H1 (cell line): ENCODE data around the gene RNASET2. TPM values are rescaled to one million over a fixed set of nuclear protein-coding genes. Genes with fewer than 3 reads are reported as not detected.

Experiments used
- CTCF ChIA-PET: fragments of 300-600 bp; sonication (Branson Sonifier 250); formaldehyde crosslinking; loops from one replicate; lab custom pipeline; 2021; ENCODE audit not compliant: partially characterized antibody; lab: Charles Lee
- POLR2A ChIA-PET: fragments of 300-600 bp; sonication (Branson Sonifier 250); formaldehyde crosslinking; loops from one replicate; lab custom pipeline; 2021; ENCODE audit warnings: inconsistent platforms; ENCODE audit not compliant: partially characterized antibody; lab: Charles Lee
- DNase-seq, 2 experiments: peaks; one replicate each; pipeline versions ENCODE4 v3.0.0 to v3.0.0-alpha.2; 2010 to 2022; ENCODE audit warnings: low spot score in 2 of 2, low read depth in 1 of 2, mixed read lengths in 1 of 2
- FAIRE-seq: peaks from 2 replicates; lab custom pipeline; 2011; peaks lifted over from hg19 to GRCh38; lab: Jason Lieb, UNC
- H2AFZ ChIP-seq: 2 replicates; pipeline ENCODE4 v1.8.1; 2012; ENCODE audit warnings: low read length, inconsistent platforms
- H2AK5ac ChIP-seq: 2 replicates; pipeline ENCODE4 v1.6.1; 2013; ENCODE audit warnings: low read depth, low read length
- H2BK120ac ChIP-seq: replicated peaks from 2 replicates; pipeline ENCODE3; 2013; ENCODE audit warnings: low read depth, low read length, inconsistent platforms
- H2BK12ac ChIP-seq: 2 replicates; pipeline ENCODE4 v1.6.1; 2013; ENCODE audit warnings: low read depth, low read length
- H2BK15ac ChIP-seq: 2 replicates; pipeline ENCODE4 v1.6.1; 2013; ENCODE audit warnings: low read length
- H2BK20ac ChIP-seq: 2 replicates; pipeline ENCODE4 v1.6.1; 2013; ENCODE audit warnings: low read length
- H2BK5ac ChIP-seq: 2 replicates; pipeline ENCODE4 v1.6.1; 2013; ENCODE audit warnings: low read depth, low read length
- H3K14ac ChIP-seq: 2 replicates; pipeline ENCODE4 v1.6.1; 2013; ENCODE audit warnings: inconsistent platforms; ENCODE audit not compliant: insufficient read length
- H3K18ac ChIP-seq: 2 replicates; pipeline ENCODE4 v1.6.1; 2013; ENCODE audit warnings: low read length; ENCODE audit errors: extremely low read depth
- H3K23ac ChIP-seq: 2 replicates; pipeline ENCODE4 v1.6.1; 2013; ENCODE audit warnings: inconsistent platforms; ENCODE audit not compliant: insufficient read length
- H3K23me2 ChIP-seq: 2 replicates; pipeline ENCODE4 v1.6.1; 2013; ENCODE audit warnings: low read depth, low read length
- H3K27ac ChIP-seq: 2 replicates; pipeline ENCODE4 v1.6.1; 2011; ENCODE audit warnings: low read depth, low read length, inconsistent platforms
- H3K27me3 ChIP-seq, 4 experiments: replicated peaks in 1 of 4; 1 replicate in 1 of 4; 2 replicates in 3 of 4; pipeline versions ENCODE4 v1.6.1 to v1.8.1; 2011 to 2013; ENCODE audit warnings: low read length in 3 of 4, mild to moderate bottlenecking in 3 of 4, inconsistent platforms in 2 of 4, mixed read lengths in 2 of 4, moderate library complexity in 1 of 4; ENCODE audit not compliant: control insufficient read depth in 3 of 4, insufficient read depth in 3 of 4; ENCODE audit errors: extremely low read depth in 1 of 4
- H3K36me3 ChIP-seq, 4 experiments: 2 replicates each; pipeline versions ENCODE4 v1.6.1 to v1.8.1; 2011 to 2013; ENCODE audit warnings: mild to moderate bottlenecking in 4 of 4, low read length in 3 of 4, moderate library complexity in 2 of 4, control low read depth in 1 of 4, inconsistent platforms in 1 of 4; ENCODE audit not compliant: insufficient read depth in 4 of 4, control insufficient read depth in 2 of 4
- H3K4ac ChIP-seq: replicated peaks from 2 replicates; pipeline ENCODE3; 2013; ENCODE audit warnings: low read length, low read depth, mixed read lengths, inconsistent platforms; ENCODE audit not compliant: insufficient read length
- H3K4me1 ChIP-seq, 4 experiments: replicated peaks in 1 of 4; 1 replicate in 1 of 4; 2 replicates in 3 of 4; pipeline versions ENCODE4 v1.6.1 to v1.8.1; 2011 to 2013; ENCODE audit warnings: low read length in 3 of 4, inconsistent platforms in 2 of 4, mixed read lengths in 1 of 4; ENCODE audit not compliant: insufficient read depth in 4 of 4, control insufficient read depth in 3 of 4
- H3K4me2 ChIP-seq, 2 experiments: 2 replicates each; pipeline versions ENCODE4 v1.6.1 to v1.8.1; 2011 to 2013; ENCODE audit warnings: low read depth in 2 of 2, low read length in 2 of 2, control low read depth in 1 of 2, inconsistent platforms in 1 of 2, mild to moderate bottlenecking in 1 of 2; ENCODE audit not compliant: insufficient read depth in 1 of 2
- H3K4me3 ChIP-seq, 4 experiments: fragments of 200-600, 300-600 bp in 1 of 4; sonication (generic), shearing (Covaris generic), sonication (Bioruptor Twin) in 1 of 4; 2 replicates each; pipeline versions ENCODE4 v1.5.1 to v1.8.1; 2011 to 2016; ENCODE audit warnings: low read length in 4 of 4, low read depth in 3 of 4, control low read depth in 2 of 4, inconsistent platforms in 2 of 4, mild to moderate bottlenecking in 2 of 4, mixed read lengths in 1 of 4, moderate library complexity in 1 of 4; ENCODE audit not compliant: insufficient read depth in 2 of 4; ENCODE audit errors: extremely low read depth in 1 of 4
- H3K56ac ChIP-seq: replicated peaks from 2 replicates; pipeline ENCODE3; 2013; ENCODE audit warnings: low read depth, mild to moderate bottlenecking, mixed read lengths, low read length, inconsistent platforms; ENCODE audit not compliant: insufficient read length
- H3K79me1 ChIP-seq: 2 replicates; pipeline ENCODE4 v1.6.1; 2013; ENCODE audit warnings: low read depth, low read length, control low read depth
- H3K79me2 ChIP-seq, 2 experiments: 2 replicates each; pipeline versions ENCODE4 v1.6.1 to v1.8.1; 2012 to 2013; ENCODE audit warnings: low read length in 2 of 2, mild to moderate bottlenecking in 2 of 2, inconsistent platforms in 1 of 2; ENCODE audit not compliant: insufficient read depth in 2 of 2, control insufficient read depth in 1 of 2
- H3K9ac ChIP-seq, 4 experiments: replicated peaks in 1 of 4; 1 replicate in 1 of 4; 2 replicates in 3 of 4; pipeline versions ENCODE4 v1.6.1 to v1.8.1; 2011 to 2013; ENCODE audit warnings: low read depth in 3 of 4, low read length in 3 of 4, control low read depth in 2 of 4, mild to moderate bottlenecking in 2 of 4, moderate library complexity in 2 of 4, inconsistent platforms in 1 of 4; ENCODE audit errors: extremely low read depth in 1 of 4
- H3K9me3 ChIP-seq, 2 experiments: 2 replicates each; pipeline versions ENCODE4 v1.6.1 to v1.8.1; 2012 to 2013; ENCODE audit warnings: mild to moderate bottlenecking in 2 of 2, moderate library complexity in 2 of 2, control low read depth in 1 of 2, inconsistent platforms in 1 of 2, low read depth in 1 of 2, low read length in 1 of 2, mixed read lengths in 1 of 2; ENCODE audit not compliant: insufficient read depth in 2 of 2
- H4K20me1 ChIP-seq, 2 experiments: replicated peaks in 1 of 2; 2 replicates each; pipeline versions ENCODE3 to v1.8.1; 2011 to 2013; ENCODE audit warnings: inconsistent platforms in 2 of 2, low read length in 2 of 2, mild to moderate bottlenecking in 1 of 2; ENCODE audit not compliant: insufficient read depth in 2 of 2, control insufficient read depth in 1 of 2
- H4K5ac ChIP-seq: 2 replicates; pipeline ENCODE4 v1.6.1; 2013; ENCODE audit warnings: low read length, low read depth, mixed read lengths, inconsistent platforms; ENCODE audit not compliant: insufficient read length
- H4K8ac ChIP-seq: 2 replicates; pipeline ENCODE4 v1.8.0; 2013; ENCODE audit warnings: mild to moderate bottlenecking, moderate library complexity, low read length, inconsistent platforms; ENCODE audit not compliant: insufficient read depth; ENCODE audit errors: extremely low read depth
- H4K91ac ChIP-seq: replicated peaks from 2 replicates; pipeline ENCODE3; 2013; ENCODE audit warnings: low read length, mixed read lengths, inconsistent platforms; ENCODE audit not compliant: insufficient read length
- ATF2 ChIP-seq: IDR thresholded peaks from 2 replicates; pipeline ENCODE4 v1.6.1; 2012; ENCODE audit warnings: low read length, inconsistent platforms
- ATF3 ChIP-seq: IDR thresholded peaks from 2 replicates; pipeline ENCODE4 v1.6.1; 2011; ENCODE audit warnings: low read depth, mild to moderate bottlenecking, low read length; ENCODE audit not compliant: insufficient read depth
- BRCA1 ChIP-seq: IDR thresholded peaks from 2 replicates; pipeline ENCODE4 v1.6.1; 2012; ENCODE audit warnings: low read depth, low read length, improper control_type of control experiment
- EZH2 ChIP-seq: fragments of 200-600 bp; sonication (generic); IDR thresholded peaks from 2 replicates; pipeline ENCODE4 v1.7.1; 2012; ENCODE audit warnings: low read depth, mild to moderate bottlenecking, moderate library complexity, low read length, inconsistent platforms; ENCODE audit not compliant: severe bottlenecking
- GABPA ChIP-seq: IDR thresholded peaks from 2 replicates; pipeline ENCODE4 v1.6.1; 2011; ENCODE audit warnings: mild to moderate bottlenecking, low read length, moderate library complexity, borderline replicate concordance; ENCODE audit not compliant: insufficient read depth
- PHF8 ChIP-seq: fragments of 200-600 bp; sonication (generic); conservative IDR thresholded peaks from 2 replicates; pipeline ENCODE4 v1.7.1; 2012; ENCODE audit warnings: low read depth, mild to moderate bottlenecking, inconsistent platforms, low read length, moderate library complexity
- SIN3A ChIP-seq, 2 experiments: IDR thresholded peaks in 1 of 2; conservative IDR thresholded peaks in 1 of 2; 2 replicates each; pipeline ENCODE4 v1.6.1; 2011 to 2012; ENCODE audit warnings: low read length in 2 of 2, improper control_type of control experiment in 1 of 2, low read depth in 1 of 2, mild to moderate bottlenecking in 1 of 2
- WGBS, 2 experiments: shearing (Covaris generic) in 1 of 2; methylation state at CpG; one replicate each; pipeline versions ENCODE4 v1.1.6 to v1.1.7; 2013 to 2015; ENCODE audit warnings: low lambda C conversion rate in 2 of 2, mixed read lengths in 2 of 2, inconsistent platforms in 1 of 2, low coverage in 1 of 2, missing lambda C conversion rate in 1 of 2; ENCODE audit not compliant: insufficient replicate concordance in 2 of 2, insufficient coverage in 1 of 2, insufficient read length in 1 of 2; ENCODE audit errors: extremely low coverage in 1 of 2, missing lambda C conversion rate in 1 of 2; 5-methylcytosine and 5-hydroxymethylcytosine counted together
- polyA plus RNA-seq, 7 experiments: library from polyadenylated mRNA; depleted of rRNA in 3 of 7; stranded (reverse) in 5 of 7; unstranded in 2 of 7; fragments of >200 nt in 5 of 7; fragments of 200-250 nt in 2 of 7; gene quantifications; 1 replicate in 5 of 7; 2 replicates in 1 of 7; 4 replicates in 1 of 7; pipeline versions ENCODE4 v1.2.1 to v1.2.3, GENCODE V29; 2011 to 2013; ENCODE audit warnings: missing spikeins in 2 of 7, mixed read lengths in 2 of 7
- total RNA-seq: library from RNA; stranded (reverse); fragmentation: NEBNext Ultra II Directional; extraction: Animal tissue kit (Norgen Biotek cat#: 25700); gene quantifications from 2 replicates; pipeline ENCODE4 v1.2.1, GENCODE V29; 2021

Gene RNASET2
- total and polyA plus RNA-seq, 2 of the 8 experiments (the other 6 are each of a cell fraction or from before 2014, with no cell fraction given) = 15.7 to 22.9 TPM

GRCh38 chr6:166902211-166902755 is 54.1 kb downstream of the RNASET2 start:
- Histone ChIP-seq H3K4me1 (peaks cover 2 to 9% (median 6%) of the 10 kb centered on the region in 4 experiments), H3K27me3 (no peaks in the 10 kb centered on the region; a peak in 1 of 7 replicates), H2BK20ac (no peak overlapping the region), H4K20me1 (no peaks in the 10 kb centered on the region), H4K5ac (no peak overlapping the region), H2BK5ac (no peak overlapping the region; the same call in 1 of the 2 replicates), H3K18ac (no peak overlapping the region), H4K91ac (no peak overlapping the region), H3K4me3 (no peak overlapping the region), H3K79me1 (no peaks in the 10 kb centered on the region), H2BK12ac (no peak overlapping the region), H3K79me2 (no peaks in the 10 kb centered on the region), H3K56ac (no peak overlapping the region), H3K4me2 (no peak overlapping the region), H3K23me2 (no peaks in the 10 kb centered on the region), H3K36me3 (no peaks in the 10 kb centered on the region), H2AFZ (no peak overlapping the region), H2BK120ac (no peak overlapping the region), H2AK5ac (no peak overlapping the region), H3K27ac (no peak overlapping the region), H4K8ac (no peak overlapping the region), H3K14ac (no peak overlapping the region), H2BK15ac (0 out of 2 replicates have a peak overlapping the region, but pooled peaks have one; percentile 46), H3K9me3 (no peaks in the 10 kb centered on the region), H3K23ac (no peak overlapping the region), H3K9ac (no peak overlapping the region), H3K4ac (no peak overlapping the region)
- POLR2A ChIA-PET = no interaction called here
- DNase-seq (no peak), FAIRE-seq (no peak)
- CTCF ChIA-PET = interaction anchor here (1.3 to 3.2 kb wide), 3 partner anchors 49 to 127 kb away, joined by 3 to 17 read pairs (median 15); no protein-coding TSS in a partner anchor
- WGBS, 2 experiments = 88% methylated on average over 31 of the region's 33 CpGs; no CpG with 5 or more reads in 1 of the 2 experiments
- TF ChIP-seq GABPA (no peak), ATF2 (no peak), PHF8 (no peak), SIN3A (conservative IDR thresholded peaks at IDR 0.05 in 1 of 2, IDR thresholded peaks at IDR 0.05 in 1 of 2; ENCODE audit: low read depth in 1 of 2, low read length in 2 of 2) (no peak), EZH2 (no peak), ATF3 (no peak), BRCA1 (no peak)
